Lower lobe of right lung (tissue), 2 donors: ENCODE data around the gene KIAA1958. TPM values are rescaled to one million over a fixed set of nuclear protein-coding genes. Genes with fewer than 3 reads are reported as not detected.
A peak's percentile ranks its signal among the peaks of the same experiment; 100 is the strongest.

ENCODE experiments used
- ATAC-seq, 2 donors: fragments of 200-7000 bp; cut with Tn5 transposase; one replicate each; pipeline ENCODE4 v1.9.1; 2020 to 2022; ENCODE audit warnings: mild to moderate bottlenecking in 2 of 2, moderate library complexity in 2 of 2
- DNase-seq: peaks from one replicate; pipeline ENCODE4 v3.0.0-alpha.2; 2020
- H3K27ac ChIP-seq: fragments of 200-600 bp; one replicate; pipeline ENCODE4 v1.8.0; 2022
- H3K27me3 ChIP-seq: fragments of 200-600 bp; one replicate; pipeline ENCODE4 v1.8.0; 2022; ENCODE audit warnings: low read depth
- H3K36me3 ChIP-seq: fragments of 200-600 bp; one replicate; pipeline ENCODE4 v1.8.0; 2022; ENCODE audit warnings: mild to moderate bottlenecking
- H3K4me1 ChIP-seq: fragments of 200-600 bp; one replicate; pipeline ENCODE4 v1.8.0; 2022
- H3K4me3 ChIP-seq: fragments of 200-600 bp; one replicate; pipeline ENCODE4 v1.8.0; 2022; ENCODE audit warnings: mild to moderate bottlenecking
- H3K9me3 ChIP-seq: fragments of 200-600 bp; one replicate; pipeline ENCODE4 v1.8.0; 2022
- intact Hi-C: fragments of 100-400 bp; cut with DNase I; formaldehyde crosslinking; loops from one replicate; pipeline ENCODE4 v1.11.0; 2022
- total RNA-seq: library from RNA; stranded (reverse); fragmentation: NEBNext Ultra II Directional; extraction: Animal tissue kit (Norgen Biotek cat#: 25700); gene quantifications from one replicate; pipeline ENCODE4 v1.2.1, GENCODE V29; 2021
- TF ChIP-seq, protein P1 (sequence below): fragments of 200-600 bp; IDR thresholded peaks from one replicate; pipeline ENCODE4 v1.8.0; 2022; ENCODE audit warnings: antibody characterized with exemption, mild to moderate bottlenecking
- donor health status: DM: no; HTN: yes; CAD: no; lungs with severe emphysema.

KIAA1958 gene
- total RNA-seq, 1 donor from 2014 or later, result 14.1 TPM

DNA sequence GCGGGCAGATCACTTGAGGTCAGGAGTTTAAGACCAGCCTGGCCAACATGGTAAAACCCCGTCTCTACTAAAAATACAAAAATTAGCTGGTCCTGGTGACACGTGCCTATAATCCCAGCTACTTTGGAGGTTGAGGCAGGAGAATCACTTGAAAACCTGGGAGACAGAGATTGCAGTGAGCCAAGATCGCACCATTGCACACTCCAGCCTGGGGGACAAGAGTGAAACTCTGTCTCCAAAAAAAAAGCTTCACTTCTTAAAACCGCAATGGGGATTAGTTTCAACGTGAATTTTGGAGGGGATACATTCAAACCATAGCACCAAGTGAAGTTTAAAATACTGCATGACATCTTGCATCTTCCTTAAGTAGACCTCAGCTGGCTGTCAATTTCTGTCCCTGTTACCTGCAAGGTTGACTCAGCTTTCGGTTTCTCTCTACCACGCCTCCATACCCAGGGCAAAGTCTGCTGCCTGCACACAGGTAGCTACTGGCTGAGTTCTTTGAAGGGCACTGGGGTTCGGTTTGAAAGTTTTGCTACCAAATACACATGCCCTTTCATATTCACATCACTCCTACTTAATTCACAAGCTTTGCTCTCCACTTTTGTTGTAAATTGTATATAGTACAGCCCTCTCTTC lies 69.3 kb downstream of the KIAA1958 start:
- intact Hi-C loops, result no loop called here
- ATAC-seq (peak in 1 of 2 donors; percentile 27), DNase-seq (no peak)
- no peaks in the 10 kb centered on the region for H3K4me1 ChIP-seq
- no peak overlapping the region for H3K4me3 ChIP-seq
- TF ChIP-seq, protein P1, sequence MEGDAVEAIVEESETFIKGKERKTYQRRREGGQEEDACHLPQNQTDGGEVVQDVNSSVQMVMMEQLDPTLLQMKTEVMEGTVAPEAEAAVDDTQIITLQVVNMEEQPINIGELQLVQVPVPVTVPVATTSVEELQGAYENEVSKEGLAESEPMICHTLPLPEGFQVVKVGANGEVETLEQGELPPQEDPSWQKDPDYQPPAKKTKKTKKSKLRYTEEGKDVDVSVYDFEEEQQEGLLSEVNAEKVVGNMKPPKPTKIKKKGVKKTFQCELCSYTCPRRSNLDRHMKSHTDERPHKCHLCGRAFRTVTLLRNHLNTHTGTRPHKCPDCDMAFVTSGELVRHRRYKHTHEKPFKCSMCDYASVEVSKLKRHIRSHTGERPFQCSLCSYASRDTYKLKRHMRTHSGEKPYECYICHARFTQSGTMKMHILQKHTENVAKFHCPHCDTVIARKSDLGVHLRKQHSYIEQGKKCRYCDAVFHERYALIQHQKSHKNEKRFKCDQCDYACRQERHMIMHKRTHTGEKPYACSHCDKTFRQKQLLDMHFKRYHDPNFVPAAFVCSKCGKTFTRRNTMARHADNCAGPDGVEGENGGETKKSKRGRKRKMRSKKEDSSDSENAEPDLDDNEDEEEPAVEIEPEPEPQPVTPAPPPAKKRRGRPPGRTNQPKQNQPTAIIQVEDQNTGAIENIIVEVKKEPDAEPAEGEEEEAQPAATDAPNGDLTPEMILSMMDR, result no peak
- no peaks in the 10 kb centered on the region for H3K9me3 ChIP-seq
- no peaks in the 10 kb centered on the region for H3K27me3 ChIP-seq
- no peak overlapping the region for H3K27ac ChIP-seq
- no peaks in the 10 kb centered on the region for H3K36me3 ChIP-seq

DNA sequence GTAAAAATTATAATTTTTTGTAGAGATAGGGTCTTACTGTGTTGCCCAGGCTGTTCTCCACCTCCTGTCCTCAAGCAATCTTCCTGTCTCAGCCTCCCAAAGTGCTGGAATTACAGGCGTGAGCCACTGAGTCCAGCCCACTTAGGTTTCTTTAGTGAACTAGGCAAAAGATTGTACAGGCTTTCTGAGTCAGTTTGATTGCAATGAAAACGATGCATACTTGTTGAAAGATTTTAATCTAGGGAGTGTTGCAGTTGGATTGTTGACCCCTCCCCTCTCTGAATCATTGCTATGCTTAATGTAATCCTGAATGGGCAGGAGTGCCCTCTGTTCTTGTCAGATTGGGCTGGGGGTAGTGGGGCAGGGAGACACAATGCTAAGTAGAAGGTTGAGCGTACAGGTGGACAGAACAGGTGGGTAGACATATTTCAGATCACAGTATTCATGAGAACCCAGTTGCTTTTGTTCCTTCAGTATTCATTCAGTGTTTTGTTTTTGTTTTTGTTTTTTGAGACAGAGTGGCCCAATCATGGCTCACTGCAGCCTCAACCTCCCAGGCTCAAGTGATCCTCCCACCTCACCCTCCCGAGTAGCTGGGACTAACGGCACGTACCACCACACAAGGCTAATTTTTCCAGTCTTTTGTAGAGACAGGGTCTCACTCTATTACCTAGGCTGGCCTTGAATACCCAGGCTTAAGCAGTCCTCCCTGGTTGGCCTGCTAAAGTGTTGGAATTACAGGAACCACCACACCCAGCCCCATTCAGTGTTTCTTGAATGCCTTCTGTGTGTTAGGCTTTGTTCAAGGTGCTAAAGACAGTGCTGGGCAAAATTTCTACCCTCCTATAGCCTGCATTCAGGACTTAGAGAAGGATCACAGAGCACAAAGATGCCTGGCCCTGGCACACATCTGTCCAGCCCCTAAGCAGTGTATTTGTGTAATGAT lies 70.1 kb downstream of the KIAA1958 start:
- Histone ChIP-seq H3K36me3 (no peaks in the 10 kb centered on the region), H3K4me3 (no peak overlapping the region), H3K4me1 (no peaks in the 10 kb centered on the region), H3K9me3 (no peaks in the 10 kb centered on the region), H3K27me3 (no peaks in the 10 kb centered on the region), H3K27ac (no peak overlapping the region)
- intact Hi-C loops, result no loop called here
- no peak for DNase-seq
- ATAC-seq, result peak in 1 of 2 donors; percentile 40
- TF ChIP-seq, protein P1, result no peak

DNA sequence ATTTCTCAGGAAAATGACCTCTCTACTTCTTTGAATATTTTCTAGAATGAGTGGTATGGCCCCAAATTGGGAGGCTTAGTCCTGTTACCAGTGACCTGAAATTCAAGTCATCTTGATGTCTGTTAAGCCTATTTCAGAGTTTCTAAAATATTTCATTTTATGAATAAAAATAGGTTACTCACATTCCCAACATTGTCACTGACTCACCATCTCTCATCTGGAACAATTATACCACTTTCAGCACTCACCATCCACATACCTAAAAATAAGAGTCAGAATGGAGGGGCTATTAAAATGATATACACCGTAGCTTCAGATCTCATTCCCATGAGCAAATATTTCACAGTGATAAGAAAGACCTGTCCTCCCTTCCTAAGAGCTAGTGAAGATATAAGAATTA lies 71.8 kb downstream of the KIAA1958 start:
- intact Hi-C loops, result no loop called here
- Histone ChIP-seq H3K36me3 (no peaks in the 10 kb centered on the region), H3K27me3 (no peaks in the 10 kb centered on the region), H3K27ac (no peak overlapping the region), H3K9me3 (no peaks in the 10 kb centered on the region), H3K4me3 (no peak overlapping the region), H3K4me1 (no peaks in the 10 kb centered on the region)
- ATAC-seq (no peak), DNase-seq (no peak)
- TF ChIP-seq, protein P1, result no peak

DNA sequence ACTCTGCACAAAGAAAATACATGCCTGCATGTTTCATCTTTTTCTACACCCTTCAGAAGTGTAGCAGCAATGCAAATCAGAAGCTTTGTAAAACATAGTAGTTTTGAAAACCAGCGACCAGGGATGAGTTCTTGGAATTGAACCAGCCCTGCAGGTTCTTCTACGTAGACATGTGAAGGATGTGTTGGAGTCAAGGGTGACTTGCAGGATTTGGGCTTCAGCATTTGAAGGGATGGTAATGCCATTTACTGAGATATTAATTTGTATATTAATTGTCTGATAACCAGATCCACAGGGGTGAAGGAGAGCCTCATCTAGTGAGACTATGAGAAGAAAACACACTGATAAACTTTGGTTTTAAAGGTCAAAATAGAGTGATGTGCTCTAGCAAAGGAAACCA lies 72.4 kb downstream of the KIAA1958 start:
- ATAC-seq, result no peak
- Histone ChIP-seq H3K27ac (no peak overlapping the region), H3K4me1 (no peaks in the 10 kb centered on the region), H3K27me3 (no peaks in the 10 kb centered on the region), H3K9me3 (no peaks in the 10 kb centered on the region), H3K4me3 (no peak overlapping the region), H3K36me3 (no peaks in the 10 kb centered on the region)
- intact Hi-C loops, result no loop called here
- TF ChIP-seq, protein P1, result no peak
- no peak for DNase-seq

DNA sequence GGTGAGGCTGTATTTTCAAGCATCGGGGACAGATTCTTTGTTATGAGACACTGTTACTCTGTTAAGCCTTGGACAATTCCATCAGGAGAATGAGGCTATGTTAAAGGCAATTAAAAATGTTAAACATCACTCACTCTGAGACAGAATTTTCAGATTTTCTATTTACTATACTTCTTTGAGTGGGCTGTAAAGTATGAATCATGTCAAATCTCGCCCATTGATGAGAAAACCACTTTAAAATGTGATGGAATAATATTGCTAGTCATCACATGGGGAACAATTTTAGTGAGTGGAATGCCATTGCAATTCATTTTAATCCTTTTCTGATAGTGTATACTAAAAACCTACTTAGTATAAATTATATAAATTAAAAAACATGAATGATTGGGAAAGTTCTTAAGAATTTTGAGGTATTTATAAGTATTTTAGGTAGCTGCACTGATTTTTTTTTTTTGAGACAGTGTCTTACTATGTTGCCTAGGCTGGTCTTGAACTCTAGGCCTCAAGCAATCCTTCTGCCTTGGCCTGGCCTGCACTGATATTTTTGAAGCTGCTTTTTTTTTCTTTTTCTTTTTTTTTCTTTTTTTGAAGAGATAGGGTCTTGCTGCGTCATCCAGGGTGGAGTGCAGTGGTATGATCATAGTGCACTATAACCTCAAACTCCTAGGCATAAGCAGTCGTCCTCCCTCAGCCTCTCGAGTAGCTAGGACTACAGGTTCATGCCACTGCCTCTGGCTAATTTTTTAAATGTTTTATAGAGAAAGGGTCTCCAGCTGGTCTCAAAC lies 73.2 kb downstream of the KIAA1958 start:
- no peak overlapping the region for H3K4me3 ChIP-seq
- no peaks in the 10 kb centered on the region for H3K27me3 ChIP-seq
- H3K9me3 ChIP-seq, result no peaks in the 10 kb centered on the region
- ATAC-seq, result no peak
- intact Hi-C loops, result no loop called here
- TF ChIP-seq, protein P1, result no peak
- no peaks in the 10 kb centered on the region for H3K36me3 ChIP-seq
- no peak overlapping the region for H3K27ac ChIP-seq
- DNase-seq, result no peak
- no peaks in the 10 kb centered on the region for H3K4me1 ChIP-seq
